GM10266 (cell line): Measurements from ENCODE around the gene EEPD1.
"Not testable (repeated sequence)": the region's sequence is repeated elsewhere in the genome, so short reads cannot be mapped to it uniquely, and the experiment has no call there.

Source experiments
- DNase-seq: peaks from one replicate; pipeline ENCODE4 v3.0.0; 2012; ENCODE audit errors: extremely low spot score
- TF ChIP-seq, protein P1 (sequence below): IDR thresholded peaks from 2 replicates; pipeline ENCODE4 v1.5.1; 2012; ENCODE audit warnings: mild to moderate bottlenecking, low read depth; ENCODE audit not compliant: control insufficient read depth, insufficient read depth; ENCODE audit errors: missing control alignments

The EEPD1 gene

DNA sequence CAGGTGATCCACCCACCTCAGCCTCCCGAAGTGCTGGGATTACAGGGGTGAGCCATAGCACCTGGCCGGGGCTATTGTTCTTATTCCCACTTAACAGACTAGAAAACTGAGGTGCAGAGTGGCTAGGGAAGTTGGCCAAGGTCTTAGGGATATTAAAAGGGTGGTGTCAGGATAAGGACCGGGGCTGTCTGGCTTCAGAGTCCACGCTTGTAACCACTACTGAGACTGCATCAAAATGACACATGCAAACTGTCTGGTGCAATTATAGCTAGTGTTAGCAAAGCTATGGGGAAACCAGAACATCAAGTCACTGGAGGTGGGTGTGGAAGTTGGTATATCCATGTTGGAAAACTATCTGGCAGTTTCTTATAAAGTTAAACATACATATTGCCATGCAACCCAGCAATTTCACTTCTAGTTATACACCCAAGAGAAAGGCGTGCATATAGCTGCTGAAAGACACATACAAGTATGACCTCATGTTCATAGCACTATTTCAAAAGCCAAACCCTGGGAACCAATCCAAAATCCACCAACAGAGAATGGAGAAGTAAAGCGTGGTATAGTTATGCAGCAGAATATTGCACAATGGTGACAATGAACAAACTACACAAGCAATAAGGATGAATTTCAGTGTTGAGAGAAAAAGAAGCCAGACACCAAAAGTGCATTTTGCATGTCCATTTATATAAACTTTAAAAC lies 33.9 kb upstream of the EEPD1 start:
- TF ChIP-seq, protein P1, sequence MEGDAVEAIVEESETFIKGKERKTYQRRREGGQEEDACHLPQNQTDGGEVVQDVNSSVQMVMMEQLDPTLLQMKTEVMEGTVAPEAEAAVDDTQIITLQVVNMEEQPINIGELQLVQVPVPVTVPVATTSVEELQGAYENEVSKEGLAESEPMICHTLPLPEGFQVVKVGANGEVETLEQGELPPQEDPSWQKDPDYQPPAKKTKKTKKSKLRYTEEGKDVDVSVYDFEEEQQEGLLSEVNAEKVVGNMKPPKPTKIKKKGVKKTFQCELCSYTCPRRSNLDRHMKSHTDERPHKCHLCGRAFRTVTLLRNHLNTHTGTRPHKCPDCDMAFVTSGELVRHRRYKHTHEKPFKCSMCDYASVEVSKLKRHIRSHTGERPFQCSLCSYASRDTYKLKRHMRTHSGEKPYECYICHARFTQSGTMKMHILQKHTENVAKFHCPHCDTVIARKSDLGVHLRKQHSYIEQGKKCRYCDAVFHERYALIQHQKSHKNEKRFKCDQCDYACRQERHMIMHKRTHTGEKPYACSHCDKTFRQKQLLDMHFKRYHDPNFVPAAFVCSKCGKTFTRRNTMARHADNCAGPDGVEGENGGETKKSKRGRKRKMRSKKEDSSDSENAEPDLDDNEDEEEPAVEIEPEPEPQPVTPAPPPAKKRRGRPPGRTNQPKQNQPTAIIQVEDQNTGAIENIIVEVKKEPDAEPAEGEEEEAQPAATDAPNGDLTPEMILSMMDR = no peak
- DNase-seq = no peak

DNA sequence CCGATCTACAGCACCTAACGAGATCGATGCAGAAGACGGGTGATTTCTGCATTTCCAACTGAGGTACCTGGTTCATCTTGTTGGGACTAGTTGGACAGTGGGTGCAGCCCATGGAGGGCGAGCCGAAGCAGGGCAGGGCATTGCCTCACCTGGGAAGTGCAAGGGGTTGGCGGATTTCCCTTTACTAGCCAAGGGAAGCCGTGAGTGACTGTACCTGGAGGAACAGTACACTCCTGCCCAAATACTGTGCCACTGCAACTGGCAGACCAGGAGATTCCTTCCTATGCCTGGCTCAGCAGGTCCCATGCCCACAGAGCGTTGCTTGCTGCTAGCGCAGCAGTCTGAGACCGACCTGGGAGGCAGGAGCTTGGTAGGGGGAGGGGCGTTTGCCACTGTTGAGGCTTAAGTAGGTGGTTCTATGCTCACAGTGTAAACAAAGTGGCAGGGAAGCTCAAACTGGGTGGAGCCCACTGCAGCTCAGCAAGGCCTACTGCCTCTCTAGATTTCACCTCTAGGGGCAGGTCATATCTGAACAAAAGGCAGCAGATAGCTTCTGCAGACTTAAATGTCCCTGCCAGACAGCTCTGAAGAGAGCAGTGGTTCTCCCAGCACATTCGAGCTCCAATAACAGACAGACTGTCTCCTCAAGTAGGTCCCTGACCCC lies 32.9 kb upstream of the EEPD1 start:
- not testable (repeated sequence) for DNase-seq

DNA sequence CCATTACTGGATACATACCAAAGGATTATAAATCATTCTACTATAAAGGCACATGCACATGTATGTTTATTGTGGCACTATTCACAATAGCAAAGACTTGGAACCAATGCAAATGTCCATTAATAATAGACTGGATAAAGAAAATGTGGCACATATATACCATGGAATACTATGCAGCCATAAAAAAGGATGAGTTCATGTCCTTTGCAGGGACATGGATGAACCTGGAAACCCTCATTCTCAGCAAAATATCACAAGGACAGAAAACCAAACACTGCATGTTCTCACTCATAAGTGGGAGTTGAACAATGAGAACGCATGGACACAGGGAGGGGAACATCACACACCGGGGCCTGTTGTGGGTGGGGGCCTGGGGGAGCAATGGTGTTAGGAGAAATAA lies 27.4 kb upstream of the EEPD1 start:
- not testable (repeated sequence) for DNase-seq

DNA sequence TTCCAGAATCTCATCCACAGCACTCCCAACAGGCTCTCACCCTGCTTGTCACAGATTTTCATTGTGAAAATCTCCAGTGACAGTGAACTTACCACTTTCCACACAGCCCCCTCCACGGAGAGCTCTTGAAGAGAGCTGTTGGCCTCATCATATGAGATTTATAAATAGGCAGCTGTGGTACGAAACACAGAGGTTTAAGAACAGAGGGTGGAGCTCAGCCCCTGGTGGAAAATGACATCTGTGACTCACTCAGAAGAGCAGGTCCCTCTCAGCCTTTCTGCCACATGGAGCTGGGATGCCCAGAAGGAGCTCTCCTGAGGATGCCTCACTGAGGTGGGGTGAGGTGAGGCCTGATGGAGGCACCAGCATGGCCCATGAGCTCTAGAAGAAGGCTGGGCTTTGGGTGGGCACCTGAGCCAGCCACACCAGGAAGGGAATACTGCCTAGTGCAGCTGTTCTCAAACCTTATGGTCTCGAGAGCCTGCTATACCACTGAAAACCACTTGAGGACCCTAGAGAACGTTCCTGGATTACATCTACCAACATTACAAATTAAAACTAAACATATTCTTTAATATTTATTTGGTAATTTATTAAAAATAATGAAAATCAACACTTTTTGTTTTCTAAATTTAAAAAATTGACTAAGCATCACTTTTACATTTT lies 25.8 kb upstream of the EEPD1 start:
- TF ChIP-seq, protein P1 = no peak
- DNase-seq = no peak

DNA sequence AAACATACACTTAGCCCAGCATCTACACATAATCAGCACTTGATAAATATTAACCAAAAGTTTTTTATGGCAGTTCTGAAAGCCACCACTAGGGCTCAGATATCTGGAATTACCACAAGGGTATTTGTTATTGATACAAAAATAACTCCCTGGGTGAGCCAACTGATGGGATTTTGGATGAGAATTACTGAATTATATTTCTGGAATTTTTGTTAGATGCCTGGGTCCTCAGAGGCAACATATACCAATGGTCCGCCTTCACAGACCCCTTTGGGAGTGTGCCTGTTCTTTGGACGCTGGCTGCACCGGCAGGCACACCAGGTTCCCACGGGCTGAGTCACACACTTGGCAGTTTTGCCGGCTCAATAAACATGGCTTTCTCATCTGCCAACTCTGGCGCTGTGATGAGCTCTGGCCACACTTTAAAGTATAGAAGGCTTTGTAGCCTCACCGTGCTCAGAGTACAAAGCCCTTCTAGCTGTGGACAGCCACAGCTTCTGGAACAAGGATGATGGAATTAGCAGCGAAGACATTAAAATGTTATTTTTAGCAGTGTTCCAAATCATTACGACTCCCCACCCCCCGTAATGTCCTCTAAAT lies 24.5 kb upstream of the EEPD1 start:
- TF ChIP-seq, protein P1 = no peak
- no peak for DNase-seq

DNA sequence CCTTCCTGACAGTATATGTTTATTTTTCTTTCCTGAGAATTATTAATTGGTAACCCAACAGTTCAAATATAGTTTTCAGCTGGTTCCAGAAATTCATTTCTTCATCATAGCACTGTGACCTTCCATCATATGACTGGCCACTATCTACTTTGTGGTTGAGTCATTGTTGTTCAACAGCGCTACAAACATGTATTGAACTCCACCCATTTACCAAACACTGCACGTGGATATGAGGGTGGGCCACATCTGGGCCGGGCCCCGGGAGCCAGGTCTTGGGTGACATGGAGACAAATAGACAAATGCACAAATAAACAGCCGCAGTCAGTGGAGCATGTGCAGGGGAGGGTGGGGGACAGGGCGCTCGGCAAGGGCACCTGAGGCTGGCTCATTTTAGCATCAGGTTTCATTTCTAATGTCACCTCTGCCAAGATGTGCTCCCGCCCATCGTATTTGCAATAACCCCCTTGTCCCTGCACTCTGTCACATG lies 24.0 kb upstream of the EEPD1 start:
- no peak for DNase-seq
- TF ChIP-seq, protein P1 = no peak

DNA sequence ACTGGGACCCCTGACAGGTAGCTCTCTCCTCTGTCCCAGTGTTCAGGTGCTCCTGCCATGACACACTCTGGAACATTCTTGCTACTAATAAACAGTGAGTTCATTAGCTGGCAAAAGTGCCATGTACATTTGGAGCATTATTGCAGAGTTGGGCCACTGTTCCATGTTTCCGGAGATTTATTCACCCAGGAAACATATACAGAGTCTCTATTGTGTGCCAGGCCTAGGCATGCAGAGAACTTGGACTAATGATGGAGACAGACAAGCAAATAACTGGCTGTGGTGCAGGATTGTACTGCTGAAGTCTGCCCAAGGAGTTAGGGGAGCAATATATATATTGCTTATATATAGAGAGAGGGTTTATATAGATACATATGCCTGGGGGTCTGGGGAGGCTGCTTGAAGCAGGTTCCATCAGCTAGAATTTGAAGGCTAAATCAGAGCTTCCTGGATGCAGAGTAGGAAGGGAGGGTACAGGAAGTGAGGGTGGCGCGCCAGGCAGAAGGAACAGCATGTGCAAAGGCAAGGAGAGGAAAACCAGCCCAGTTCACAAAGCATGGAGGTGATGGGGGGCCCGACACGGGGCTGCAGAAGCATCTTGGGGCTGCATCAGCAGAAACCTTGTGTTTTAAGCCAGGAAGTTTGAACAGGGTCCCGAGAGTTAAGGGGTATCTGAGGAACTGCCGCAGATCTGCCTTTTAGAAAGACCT lies 22.7 kb upstream of the EEPD1 start:
- no peak for DNase-seq
- TF ChIP-seq, protein P1 = no peak
